Coronary artery (tissue), 2 donors: Measurements from ENCODE around the gene UQCC5.

ENCODE experiments used
- DNase-seq: peaks from one replicate; pipeline ENCODE4 v3.0.0-alpha.2; 2017; ENCODE audit warnings: low spot score
- H3K27ac ChIP-seq, 2 donors: fragments of 200-600 bp; sonication (generic); one replicate each; pipeline ENCODE4 v1.5.1; 2016 to 2019
- H3K4me3 ChIP-seq: fragments of 200-600 bp; sonication (generic); 2 replicates; pipeline ENCODE4 v1.5.1; 2016; ENCODE audit warnings: mild to moderate bottlenecking, moderate library complexity
- CTCF ChIP-seq: fragments of 200-600 bp; sonication (generic); IDR thresholded peaks from one replicate; pipeline ENCODE4 v1.5.1; 2019; ENCODE audit warnings: antibody characterized with exemption

Gene UQCC5

GRCh38 chr3:52514576-52514975, 21.8 kb upstream of the UQCC5 start:
- DNase-seq: no peak
- H3K27ac ChIP-seq: no peak overlapping the region
- TF ChIP-seq CTCF: no peak
- no peak overlapping the region for H3K4me3 ChIP-seq

GRCh38 chr3:52515192-52515591, 21.2 kb upstream of the UQCC5 start:
- Histone ChIP-seq H3K27ac (no peak overlapping the region), H3K4me3 (no peak overlapping the region)
- no peak for TF ChIP-seq CTCF
- no peak for DNase-seq

- Histone ChIP-seq H3K4me3 (no peak overlapping the region), H3K27ac (no peak overlapping the region)
- no peak for TF ChIP-seq CTCF
- no peak for DNase-seq
These were observed 19.8 kb upstream of the UQCC5 start for GRCh38 chr3:52516509-52517195.

GRCh38 chr3:52517796-52518722, 18.3 kb upstream of the UQCC5 start:
- Histone ChIP-seq H3K4me3 (peak overlapping the region; percentile 65), H3K27ac (no peak overlapping the region)
- no peak for TF ChIP-seq CTCF
- DNase-seq: no peak

GRCh38 chr3:52518723-52519444, 17.5 kb upstream of the UQCC5 start:
- no peak for DNase-seq
- H3K27ac ChIP-seq: no peak overlapping the region
- no peak for TF ChIP-seq CTCF
- H3K4me3 ChIP-seq: peak overlapping the region; percentile 65

GRCh38 chr3:52519445-52520140, 16.8 kb upstream of the UQCC5 start:
- no peak for DNase-seq
- Histone ChIP-seq H3K4me3 (no peak overlapping the region), H3K27ac (no peak overlapping the region)
- TF ChIP-seq CTCF: no peak
